ENCODE results near the gene BTF3.

Gene BTF3

DNA sequence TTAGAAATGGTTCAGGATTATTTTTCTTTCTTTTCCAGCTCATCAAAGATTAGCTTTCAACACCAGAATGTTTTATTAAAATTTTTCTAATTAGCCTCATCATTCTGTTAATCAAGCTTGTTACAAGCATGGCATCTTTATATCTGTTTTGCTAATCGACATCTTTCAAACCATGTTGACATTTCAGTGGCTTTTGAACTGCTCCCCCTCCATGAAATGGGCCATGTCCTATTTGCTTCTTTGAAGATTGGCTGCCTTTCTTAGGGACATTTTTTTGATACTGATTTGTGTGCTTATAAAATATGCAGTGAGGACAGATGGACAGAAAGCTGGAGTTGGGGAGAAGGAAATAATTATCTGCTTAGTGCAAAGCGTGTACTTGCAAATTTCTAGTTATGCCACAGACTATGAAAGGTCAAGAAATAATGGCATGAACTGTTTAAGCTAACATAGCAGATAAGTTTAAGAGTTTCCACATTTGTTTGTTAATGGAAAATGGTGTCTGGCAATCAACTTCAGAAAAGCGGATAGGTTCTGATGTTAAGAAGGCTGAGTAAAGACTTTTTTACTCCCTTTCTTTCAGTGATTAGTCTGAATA lies 27.5 kb downstream of the BTF3 start:
- DNase-seq = no peak

DNA sequence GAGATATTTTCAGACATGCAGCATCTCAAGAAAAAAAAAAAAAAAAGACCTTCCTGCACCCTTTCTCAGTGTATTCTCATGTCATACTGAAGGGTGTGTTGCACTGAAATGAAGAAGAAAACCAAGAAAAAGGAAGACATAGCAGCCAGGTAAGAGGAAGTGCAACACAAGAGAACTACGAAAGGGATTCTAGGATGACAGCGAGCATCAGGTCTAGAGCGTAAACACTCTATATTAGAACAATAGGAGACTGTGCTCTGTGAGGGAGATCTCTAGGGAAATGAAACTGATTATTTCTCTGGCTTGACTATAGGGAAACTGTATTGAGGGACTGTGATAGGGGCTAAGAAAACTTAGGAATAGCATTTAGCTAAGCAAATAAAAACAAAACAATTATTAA lies 30.0 kb downstream of the BTF3 start:
- no peak for DNase-seq

GRCh38 chr5:73529081-73529480 lies 30.8 kb downstream of the BTF3 start:
- no peak for DNase-seq

- no peak for DNase-seq
Measured at GRCh38 chr5:73531356-73531755, 33.1 kb downstream of the BTF3 start.

DNA sequence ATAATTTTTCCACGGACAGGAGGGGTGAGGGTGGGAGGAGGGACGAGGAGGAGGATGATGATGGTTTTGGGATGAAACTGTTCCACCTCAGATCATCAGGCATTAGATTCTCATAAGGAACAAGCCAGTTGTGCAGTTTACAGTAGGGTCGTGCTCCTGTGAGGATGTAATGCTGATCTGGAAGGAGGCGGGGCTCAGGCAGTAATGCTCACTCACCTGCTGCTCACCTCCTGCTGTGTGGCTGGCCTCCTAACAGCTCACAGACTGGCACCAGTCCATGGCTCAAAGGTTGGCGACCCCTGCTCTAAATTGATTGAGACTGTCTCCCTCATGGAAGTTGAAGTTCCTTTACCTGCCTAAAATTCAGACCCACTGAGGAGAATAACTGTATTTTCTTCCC lies 34.0 kb downstream of the BTF3 start:
- DNase-seq = no peak

DNA sequence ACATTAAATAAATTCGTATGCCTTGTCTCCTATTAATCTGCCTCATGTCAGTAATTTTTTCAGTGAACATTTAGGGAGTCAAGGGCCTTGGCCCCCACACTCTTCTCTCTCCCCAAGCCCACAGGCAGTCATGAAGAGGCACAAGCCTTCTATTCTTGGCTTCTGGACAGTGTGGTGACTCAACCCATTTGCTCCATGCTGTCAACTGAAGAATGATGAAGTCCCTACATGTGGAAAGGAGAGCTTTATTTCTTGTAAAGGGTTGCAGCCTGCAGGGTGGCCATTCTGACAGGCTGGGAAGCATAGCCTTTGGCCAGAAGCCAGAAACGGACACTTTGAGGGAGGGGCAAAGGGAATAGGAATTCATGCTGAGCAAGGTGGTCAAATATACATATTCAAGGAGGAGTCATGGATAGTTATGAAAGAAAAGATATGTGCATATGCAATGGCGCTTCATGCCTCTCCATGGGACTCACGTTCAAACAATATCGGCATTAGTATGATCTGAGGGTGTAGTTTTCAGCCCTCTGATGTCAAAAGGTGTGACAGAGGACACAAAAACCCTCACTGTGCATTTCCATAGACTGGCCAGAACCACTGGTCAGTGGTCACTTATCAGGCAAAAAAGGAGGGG lies 35.9 kb downstream of the BTF3 start:
- no peak for DNase-seq

DNA sequence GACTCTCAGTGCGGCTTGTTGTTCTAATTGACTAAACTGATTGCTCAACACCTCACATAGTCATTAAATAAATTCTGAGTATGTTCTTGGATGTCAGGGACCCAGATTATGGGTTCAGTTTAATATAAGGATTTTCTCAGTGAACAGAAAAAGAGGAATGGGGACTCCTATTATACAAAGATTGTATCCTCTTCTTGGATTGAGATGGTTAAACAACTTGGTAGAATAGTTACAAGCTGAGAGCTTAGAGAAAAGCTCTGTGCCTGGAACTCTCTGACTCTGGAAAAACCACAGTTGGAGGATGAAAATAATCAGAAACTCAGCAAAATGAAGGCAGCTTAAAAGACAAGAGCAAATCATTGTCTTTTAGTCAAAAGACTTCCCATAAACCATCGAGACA lies 36.7 kb downstream of the BTF3 start:
- no peak for DNase-seq

GRCh38 chr5:73539730-73540129 lies 41.5 kb downstream of the BTF3 start:
- DNase-seq = no peak

DNA sequence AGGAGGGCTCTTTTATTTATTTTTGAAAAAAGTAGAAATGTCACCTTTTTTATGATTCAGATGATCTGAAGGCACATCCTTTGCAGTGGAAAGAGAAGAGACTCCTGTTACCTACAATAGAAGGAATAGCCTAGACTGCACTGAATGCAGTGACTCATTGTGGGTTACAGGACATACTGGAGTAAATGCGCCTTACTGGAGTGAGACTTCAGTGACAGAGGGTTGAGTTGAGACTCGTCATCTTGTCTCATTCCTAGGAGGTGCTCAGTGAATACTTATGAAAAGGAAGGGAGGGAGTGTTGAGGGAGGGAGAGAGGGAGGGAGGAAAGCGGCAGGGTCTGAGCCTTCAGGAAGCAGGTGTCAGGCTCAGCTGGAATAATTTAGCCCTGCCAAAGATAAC lies 42.0 kb downstream of the BTF3 start:
- no peak for DNase-seq

DNA sequence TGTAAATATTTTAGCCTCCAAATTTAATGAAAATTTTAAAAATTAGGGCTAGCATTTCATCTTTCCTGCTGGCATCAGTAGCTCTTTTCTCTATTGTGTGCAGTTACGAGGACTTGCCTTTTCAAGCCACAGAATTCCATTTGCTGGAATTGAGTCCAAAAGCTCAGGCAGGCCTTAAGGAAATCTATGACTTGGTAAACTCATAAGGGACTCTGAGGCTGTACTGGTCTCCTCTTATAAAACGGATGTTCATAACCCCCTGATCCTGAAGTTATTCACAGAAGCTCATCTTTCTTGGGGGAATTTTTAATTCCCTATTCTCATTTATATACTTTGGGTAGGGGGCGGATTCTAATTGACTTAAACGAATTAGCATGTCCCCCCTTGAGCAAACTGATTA lies 43.8 kb downstream of the BTF3 start:
- no peak for DNase-seq

DNA sequence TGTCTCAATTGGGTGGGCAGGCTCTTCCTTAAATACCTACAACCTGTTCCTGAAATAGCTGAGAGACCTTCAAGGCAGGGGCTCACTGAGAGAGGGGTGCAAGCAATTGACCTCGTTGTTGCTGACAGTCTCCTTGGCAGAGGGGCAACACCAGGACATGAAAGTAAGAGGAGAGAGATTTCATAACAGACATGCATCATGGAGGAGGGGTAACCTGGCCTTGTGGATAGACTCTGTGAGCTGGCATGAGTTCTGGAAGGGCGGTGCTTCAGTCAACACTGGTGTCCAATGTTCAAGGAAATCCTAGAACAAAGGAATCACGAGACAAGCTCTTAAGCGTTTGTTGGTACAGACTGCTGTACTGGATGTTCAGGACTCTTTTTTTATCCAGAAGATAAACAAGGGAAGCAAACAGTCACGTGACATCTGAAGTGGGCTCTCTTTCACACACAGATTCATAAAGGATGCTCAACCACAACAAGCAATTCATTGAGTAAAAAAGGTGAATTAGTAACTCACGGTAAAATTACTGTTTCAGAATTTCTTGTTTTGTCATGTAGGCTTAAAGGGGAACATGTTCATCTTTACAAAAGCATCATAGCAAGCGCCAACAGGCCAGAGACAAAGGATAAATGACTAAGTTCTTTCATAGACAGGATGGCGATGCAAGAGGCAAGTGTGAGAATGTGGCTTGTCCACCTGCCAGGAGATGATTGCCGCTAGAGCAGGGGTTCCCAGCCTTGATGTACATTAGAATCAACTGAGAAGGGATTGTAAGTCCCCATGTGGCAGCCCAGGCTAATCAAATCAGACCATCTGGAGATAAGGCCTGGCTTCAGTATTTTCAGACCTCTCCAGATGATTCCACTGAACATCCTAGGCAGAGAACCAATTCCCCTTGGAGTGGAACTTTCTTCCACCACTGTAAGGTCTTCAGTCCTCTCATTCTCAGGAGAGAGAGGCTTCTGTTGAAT lies 46.5 kb downstream of the BTF3 start:
- no peak for DNase-seq

DNA sequence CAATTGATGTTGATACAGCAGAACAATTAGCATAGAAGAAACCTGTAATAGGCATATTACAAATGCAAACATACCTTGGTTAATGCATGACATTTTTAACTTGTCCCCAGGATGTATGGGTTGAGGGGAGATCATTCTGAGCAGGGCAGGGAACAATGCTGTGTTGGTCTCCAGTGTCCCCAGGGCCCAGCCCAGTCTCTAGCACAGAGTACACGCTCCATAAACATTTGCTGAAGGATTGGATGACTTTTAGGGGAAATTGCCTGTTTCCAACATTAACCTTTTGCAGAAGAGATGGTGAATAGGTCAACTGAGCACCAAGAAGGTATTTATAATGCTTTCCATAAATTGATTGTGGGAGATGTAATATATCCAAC lies 47.1 kb downstream of the BTF3 start:
- no peak for DNase-seq

DNA sequence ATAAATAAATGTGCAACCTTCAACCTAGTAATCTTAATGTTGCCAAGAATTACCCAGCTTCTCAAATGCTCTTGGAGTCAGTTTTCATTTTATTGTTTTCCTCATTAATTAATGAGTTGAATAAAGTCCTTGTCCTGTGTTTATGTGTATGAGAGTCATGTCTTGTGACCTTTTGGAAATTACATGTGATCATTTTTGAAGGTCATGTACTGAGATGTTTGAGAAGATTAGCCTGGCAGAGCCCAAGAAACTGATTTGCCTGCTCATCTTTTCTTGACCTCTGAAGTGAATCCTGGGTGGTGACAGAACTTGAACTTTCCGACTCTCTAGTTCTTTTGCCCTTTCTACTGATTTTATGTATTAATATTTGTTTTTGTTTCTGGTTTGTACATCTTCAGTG lies 51.8 kb downstream of the BTF3 start:
- DNase-seq = no peak

DNA sequence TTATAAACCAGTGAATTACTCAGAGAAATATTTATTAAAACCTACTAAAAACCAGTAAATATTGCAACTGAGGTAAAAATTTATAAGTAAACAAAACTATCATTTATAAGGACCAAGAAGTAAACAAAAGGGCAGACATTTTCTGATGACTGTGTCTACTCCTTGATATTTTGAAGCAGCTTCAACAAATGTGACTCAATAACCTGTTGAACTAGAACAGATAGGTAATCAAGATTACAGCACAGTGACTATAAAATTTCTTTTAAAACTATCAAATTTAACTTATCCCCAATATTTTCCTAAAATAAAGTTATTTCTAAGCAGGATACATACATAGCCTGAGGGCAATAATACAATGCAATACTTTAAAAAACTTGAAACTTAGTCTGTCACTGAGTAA lies 54.4 kb downstream of the BTF3 start:
- DNase-seq = no peak

All from GOT3 (cell line).